NCI-H2171 (cell line): Measurements from ENCODE around the gene SPATA46.
"Not testable (repeated sequence)": the region's sequence is repeated elsewhere in the genome, so short reads cannot be mapped to it uniquely, and the experiment has no call there.

Experiments
- DNase-seq: peaks from one replicate; lab custom pipeline; 2025; lab: John Stamatoyannopoulos, UW

Gene SPATA46, protein sequence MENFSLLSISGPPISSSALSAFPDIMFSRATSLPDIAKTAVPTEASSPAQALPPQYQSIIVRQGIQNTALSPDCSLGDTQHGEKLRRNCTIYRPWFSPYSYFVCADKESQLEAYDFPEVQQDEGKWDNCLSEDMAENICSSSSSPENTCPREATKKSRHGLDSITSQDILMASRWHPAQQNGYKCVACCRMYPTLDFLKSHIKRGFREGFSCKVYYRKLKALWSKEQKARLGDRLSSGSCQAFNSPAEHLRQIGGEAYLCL

DNA sequence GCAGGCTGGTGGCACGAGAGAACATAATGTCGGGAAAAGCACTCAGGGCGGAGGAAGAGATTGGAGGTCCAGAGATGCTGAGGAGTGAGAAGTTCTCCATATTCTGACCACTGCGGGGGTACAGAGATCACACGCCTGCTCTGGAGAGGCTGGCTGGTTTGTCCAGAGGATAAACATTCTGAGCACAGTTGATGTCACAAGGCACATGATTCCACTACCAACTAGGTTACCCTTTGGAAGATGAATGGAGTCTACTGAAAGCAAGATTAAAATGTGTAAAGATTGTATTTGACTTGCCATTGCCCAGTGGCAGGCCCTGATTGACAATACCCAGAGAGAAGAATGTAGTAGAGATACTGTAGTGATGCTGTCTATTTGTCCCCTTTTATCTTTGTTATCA, at the start of gene SPATA46:
Gene SPATA46, minus strand, starts transcription at position 164 of the 400 bp plus-strand sequence. Its CDS starts 64 bp downstream, at position 100.
- DNase-seq = no peak

DNA sequence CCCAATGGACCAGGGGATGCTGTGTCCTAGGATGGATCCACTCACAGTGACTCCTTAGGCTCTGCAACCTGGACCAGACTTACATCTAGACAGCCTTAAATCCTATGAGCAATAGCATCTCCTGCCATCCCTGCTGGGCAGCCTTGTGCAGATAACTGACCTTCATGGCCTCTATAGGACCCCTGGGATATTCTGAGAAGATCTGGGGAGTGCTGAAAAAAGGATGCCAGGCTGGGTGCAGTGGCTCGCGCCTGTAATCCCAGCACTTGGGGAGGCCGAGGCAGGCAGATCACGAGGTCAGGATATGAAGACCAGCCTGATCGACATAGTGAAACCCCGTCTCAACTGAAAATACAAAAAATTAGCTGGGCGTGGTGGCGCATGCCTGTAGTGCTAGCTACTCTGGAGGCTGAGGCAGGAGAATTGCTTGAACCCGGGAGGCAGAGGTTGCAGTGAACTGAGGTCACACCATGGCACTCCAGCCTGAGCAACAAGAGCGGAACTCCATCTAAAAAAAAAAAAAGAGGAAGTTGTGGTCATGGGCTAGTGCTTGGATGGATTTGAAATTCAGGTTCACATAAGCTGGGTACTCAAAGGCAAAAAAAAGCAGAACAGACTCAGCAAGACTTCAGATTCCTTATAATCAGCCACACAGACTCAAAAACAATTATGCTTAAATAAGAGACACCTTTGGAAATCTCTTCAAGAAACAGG, 46.2 kb upstream of the SPATA46 start:
- DNase-seq = no peak

GRCh38 chr1:162421258-162422164, 44.9 kb upstream of the SPATA46 start:
- DNase-seq = no peak

DNA sequence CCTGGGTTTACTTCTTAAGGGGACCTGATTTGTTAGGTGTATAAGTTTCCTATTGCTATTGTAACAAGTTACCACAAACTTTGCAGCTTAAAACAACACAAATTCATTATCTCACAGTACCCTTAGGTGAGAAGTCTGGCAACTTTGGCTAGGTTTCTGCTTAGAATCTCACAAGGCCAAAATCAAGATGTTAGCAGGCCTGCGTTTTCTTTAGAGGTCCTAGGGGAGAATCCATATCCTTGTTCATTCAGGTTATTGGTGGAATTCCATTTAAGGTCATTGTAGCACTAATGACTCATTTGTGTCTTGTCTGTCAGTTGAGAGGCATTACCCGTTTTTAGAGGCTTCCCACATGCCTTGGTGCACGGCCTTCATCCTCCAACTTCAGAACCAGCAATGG, 43.5 kb upstream of the SPATA46 start:
- no peak for DNase-seq

- DNase-seq = not testable (repeated sequence)
These were observed 42.8 kb upstream of the SPATA46 start for GRCh38 chr1:162419450-162419931.

GRCh38 chr1:162418584-162418983, 41.9 kb upstream of the SPATA46 start:
- DNase-seq = not testable (repeated sequence)

DNA sequence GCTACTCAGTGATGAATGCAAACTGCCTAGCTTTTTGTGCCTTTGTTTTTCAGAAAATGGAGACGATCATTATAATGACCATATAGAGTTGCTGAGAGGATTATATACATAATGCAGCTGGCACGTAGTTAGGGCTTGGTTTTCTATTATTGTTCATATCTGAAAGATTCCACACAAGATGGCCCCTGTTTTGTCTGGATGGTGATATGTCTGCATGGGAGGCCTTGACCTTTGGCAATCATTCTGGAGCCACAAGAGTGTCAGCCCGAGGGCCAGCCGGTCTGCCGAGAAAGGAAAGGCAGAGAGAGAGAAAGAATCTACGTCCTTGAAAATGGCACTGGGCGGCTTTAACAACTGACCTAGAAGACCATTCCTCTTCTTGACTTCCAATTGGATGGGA, 41.0 kb upstream of the SPATA46 start:
- DNase-seq = no peak

- DNase-seq = no peak
These were observed 40.3 kb upstream of the SPATA46 start for GRCh38 chr1:162416909-162417308.

DNA sequence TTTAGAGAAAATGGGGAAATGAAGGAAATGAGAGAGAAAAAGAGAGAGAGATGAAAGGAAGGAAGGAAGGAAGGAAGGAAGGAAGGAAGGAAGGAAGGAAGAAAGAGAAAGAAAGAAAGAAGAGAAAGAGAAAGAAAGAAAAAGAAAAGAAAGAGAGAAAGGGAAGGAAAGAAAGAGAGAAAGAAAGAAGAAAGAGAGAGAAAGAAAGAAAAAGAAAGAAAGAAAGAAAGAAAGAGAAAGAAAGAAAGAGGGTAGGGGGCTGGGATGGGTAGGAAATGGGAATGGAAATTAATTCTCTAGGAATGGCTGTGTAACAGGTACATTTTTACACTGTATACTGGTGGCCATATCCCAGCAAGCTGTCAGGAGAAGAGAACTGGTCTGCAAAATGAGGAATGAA, 39.6 kb upstream of the SPATA46 start:
- DNase-seq = no peak

- no peak for DNase-seq
These were observed 35.3 kb upstream of the SPATA46 start, which contains the start of gene SH2D1B for GRCh38 chr1:162412002-162412401. Gene SH2D1B, minus strand, starts transcription at chr1:162412136. Its CDS starts 120 bp downstream, at chr1:162412016.

DNA sequence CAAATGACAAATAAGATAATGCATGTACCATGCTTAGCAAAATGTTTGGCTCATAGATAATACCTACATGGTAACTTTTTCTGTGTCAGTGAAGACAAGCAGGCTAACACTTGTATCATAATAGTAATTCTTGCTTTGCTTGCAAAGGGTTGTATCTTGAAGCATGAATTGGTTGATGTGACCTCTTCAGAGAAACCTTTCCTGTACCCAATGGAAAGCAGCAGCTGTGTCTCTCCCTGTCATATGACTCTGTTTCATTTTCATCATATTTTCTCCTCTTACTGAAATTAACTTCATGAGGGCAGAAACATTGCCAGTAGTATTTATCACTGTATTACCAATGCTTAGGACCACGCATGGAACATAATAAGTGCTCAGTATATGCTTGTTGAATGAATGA, 30.9 kb upstream of the SPATA46 start:
- DNase-seq = no peak

DNA sequence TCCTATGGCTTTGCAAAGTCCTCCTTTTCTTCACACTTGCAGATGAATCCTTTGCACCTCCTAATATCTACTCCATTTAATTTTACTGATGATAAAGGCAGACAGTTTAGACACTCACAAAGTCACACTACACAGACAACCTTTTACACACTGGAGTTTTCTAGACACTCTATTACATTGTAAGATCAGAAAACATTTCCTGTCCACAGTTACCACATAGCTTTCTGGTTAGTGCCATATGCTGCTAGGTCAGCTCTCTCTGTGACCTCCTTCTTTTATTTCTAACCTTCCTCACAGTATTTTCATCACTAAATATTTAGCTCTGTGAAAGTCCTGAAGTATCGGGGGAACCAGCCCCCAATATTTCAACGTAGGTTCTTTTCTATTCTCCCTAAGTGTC, 30.2 kb upstream of the SPATA46 start:
- DNase-seq = no peak

GRCh38 chr1:162405800-162406199, 29.1 kb upstream of the SPATA46 start:
- no peak for DNase-seq

- DNase-seq = no peak
These were observed 28.0 kb upstream of the SPATA46 start for GRCh38 chr1:162404550-162405160.

DNA sequence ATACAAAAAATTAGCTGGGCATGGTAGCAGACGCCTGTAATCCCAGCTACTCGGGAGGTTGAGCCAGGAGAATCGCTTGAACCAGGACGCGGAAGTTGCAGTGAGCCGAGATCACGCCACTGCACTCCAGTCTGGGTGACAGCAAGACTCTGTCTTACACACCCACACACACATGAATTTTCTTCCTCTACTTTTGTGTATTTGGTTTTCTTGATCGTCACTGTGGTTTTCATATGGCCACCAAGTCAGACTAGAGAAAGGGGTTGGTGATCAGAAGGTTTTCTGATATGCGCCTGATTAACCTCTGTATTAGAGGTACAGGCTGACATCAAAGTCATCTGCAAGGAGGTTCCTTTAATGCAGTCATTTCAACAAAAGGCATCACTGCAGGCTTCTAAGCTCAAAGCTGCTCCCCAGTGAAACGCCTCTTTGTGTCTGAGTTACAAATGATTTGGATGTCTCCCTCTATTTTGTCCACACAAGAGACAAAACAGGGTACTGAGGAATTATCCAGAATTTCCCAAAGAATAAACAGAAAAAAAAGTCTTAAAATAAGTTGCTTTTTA, 24.2 kb upstream of the SPATA46 start:
- no peak for DNase-seq

GRCh38 chr1:162398999-162399580, 22.4 kb upstream of the SPATA46 start:
- DNase-seq = no peak

DNA sequence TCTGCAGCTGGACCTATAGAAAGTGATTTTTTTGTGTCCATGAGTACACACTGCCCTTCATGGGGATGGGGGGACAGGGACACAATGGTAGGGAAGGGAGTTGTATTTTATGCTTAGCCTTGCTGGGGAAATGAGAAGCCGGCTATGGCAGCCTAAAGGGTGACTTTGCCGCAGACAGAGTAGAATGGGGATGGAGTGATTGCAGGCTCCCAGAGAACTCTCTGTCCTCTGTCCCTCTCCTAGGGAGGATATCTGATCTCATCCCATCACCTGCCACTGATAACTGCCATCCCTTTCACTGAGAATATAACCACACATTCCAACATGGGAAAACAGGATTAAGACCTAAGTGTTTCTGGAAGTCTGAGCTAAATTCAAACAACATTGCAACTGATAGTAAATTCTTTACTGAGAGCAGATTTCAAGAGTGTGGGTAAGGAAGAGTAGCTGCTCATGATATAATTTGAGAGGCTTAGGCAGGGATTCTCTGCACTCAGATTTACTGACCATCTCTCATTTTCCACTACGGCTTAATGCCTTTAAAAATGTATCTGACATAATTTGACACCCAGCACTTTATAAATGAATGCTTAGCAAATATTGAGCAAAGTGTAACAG, 21.4 kb upstream of the SPATA46 start:
- no peak for DNase-seq

- DNase-seq = no peak
These were observed 20.4 kb upstream of the SPATA46 start for GRCh38 chr1:162397039-162397448.

DNA sequence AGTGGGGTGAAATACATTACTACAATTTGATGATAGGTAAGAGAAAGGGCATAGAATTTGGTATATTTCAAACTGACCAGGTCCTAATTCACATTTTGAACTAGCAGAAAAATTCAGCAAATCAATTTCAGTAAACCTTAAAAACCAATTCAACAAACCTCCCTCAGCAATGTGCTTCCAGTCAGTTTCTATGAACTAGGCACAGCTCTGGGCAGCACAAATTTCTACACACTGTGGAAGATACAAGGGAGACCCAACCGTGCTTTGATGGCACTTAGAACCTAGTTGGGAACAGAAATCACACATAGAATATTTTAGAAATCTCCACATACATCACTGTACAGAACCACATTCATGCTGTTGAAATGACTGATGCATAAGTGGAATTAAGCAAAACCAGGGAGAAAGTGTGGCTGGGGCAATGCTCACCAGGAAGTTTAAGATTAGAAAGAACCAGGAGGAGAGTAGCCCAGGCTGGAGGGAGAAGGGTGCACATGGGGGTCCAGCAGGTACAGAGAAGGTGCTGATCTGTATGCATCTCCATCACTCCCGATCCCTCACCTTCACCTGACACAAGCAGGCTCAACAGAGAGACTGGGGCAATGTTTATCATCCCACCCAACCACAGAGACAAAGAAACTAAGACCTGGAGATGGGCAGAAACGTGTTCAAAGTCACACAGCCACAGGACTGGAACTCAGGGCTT, 19.7 kb upstream of the SPATA46 start:
- no peak for DNase-seq
